Neural cell (in vitro differentiated cells): ENCODE results near the gene CFAP221.

ENCODE experiments used
- CTCF ChIP-seq: fragments of 450-650 bp; IDR thresholded peaks from 2 replicates; pipeline ENCODE4 v1.5.1; 2014; ENCODE audit warnings: antibody characterized with exemption, mild to moderate bottlenecking, moderate library complexity; ENCODE audit not compliant: poor library complexity, severe bottlenecking
- POLR2AphosphoS5 ChIP-seq: IDR thresholded peaks from 2 replicates; pipeline ENCODE4 v1.6.1; 2012
- RAD21 ChIP-seq: fragments of 450-650 bp; conservative IDR thresholded peaks from 2 replicates; pipeline ENCODE4 v1.6.1; 2014; ENCODE audit warnings: antibody characterized with exemption, mild to moderate bottlenecking, moderate library complexity
- REST ChIP-seq: IDR thresholded peaks from 2 replicates; pipeline ENCODE4 v1.6.1; 2012; ENCODE audit warnings: borderline replicate concordance
- SMC3 ChIP-seq: fragments of 450-650 bp; conservative IDR thresholded peaks from 2 replicates; pipeline ENCODE4 v1.6.1; 2014; ENCODE audit warnings: antibody characterized with exemption, mild to moderate bottlenecking, moderate library complexity; ENCODE audit not compliant: poor library complexity

- TF ChIP-seq RAD21 (no peak), CTCF (no peak), SMC3 (no peak), REST (no peak), POLR2AphosphoS5 (no peak)
These were observed 145.0 kb downstream of the CFAP221 start for GRCh38 chr2:119689218-119689617.
